ENCODE data around the gene MIB2. TPM values are rescaled to one million over a fixed set of nuclear protein-coding genes. Genes with fewer than 3 reads are reported as not detected.
"Not testable (repeated sequence)": the region's sequence is repeated elsewhere in the genome, so short reads cannot be mapped to it uniquely, and the experiment has no call there.

Gene MIB2
- total RNA-seq, 6 experiments from 2014 or later, result 41.9 to 62.8 (median 44.0) TPM

DNA sequence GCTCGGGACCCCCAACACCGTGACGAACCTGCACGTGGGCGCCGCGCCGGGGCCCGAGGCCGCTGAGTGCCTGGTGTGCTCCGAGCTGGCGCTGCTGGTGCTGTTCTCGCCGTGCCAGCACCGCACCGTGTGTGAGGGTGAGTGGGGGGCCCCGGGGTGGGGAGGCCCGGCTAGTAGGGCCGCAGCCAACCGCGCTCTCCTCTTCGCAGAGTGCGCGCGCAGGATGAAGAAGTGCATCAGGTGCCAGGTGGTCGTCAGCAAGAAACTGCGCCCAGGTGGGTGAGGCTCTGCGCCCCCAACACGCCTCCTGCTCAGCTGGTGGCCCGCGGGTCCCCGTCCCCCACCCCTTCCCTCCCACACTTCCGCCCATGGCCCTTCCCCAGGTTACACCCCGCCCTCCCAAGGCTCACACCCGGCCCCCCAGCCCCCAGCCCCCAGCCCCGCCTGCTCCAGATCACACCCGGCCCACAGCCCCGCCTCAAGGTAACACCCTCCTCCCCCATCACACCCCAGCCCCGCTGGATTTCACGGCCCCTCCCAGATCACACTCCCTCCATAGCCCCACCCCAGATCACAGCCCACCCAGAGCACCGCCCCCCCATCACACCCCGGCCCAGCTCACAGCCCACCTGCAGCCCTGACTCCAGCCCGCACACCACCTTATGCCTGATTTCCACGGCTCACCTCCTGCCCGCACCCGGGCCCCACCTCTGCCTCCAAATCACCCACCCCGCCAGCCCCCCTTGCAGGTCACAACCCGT lies 14.3 kb downstream of the MIB2 start:
- Mint-ChIP-seq H3K9me3 (no peaks in the 10 kb centered on the region), H3K36me3 (ENCODE audit: low read depth) (no peaks in the 10 kb centered on the region)
- DNase-seq, result no peak

DNA sequence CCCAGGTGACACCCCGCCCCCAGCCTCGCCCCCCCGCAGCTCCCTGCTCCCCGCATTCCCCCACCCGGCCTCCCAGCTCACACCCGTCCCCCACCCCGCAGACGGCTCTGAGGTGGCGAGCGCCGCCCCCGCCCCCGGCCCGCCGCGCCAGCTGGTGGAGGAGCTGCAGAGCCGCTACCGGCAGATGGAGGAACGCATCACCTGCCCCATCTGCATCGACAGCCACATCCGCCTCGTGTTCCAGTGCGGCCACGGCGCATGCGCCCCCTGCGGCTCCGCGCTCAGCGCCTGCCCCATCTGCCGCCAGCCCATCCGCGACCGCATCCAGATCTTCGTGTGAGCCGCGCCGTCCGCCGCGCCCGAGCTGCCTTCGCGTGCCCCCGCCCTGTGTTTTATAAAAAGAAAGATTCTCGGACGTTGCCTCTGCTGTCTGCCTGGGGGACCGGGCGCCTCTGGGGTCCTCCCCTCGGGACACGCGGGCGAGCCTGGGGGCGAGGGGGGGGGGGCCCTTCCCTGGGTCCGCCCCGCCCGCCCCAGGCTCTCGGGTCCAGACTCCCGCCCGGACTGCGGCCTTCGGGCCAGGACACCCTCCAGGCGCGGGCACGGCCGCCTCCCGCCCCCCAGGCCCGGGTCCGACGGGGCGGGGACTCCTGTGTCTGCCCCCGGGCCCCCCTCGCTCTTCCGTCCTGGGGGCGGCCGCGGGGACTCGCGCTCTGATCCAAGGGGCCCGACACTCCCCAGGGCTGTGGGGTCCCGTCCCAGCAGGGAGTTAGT lies 15.1 kb downstream of the MIB2 start:
- H3K27ac Mint-ChIP-seq, result no peak overlapping the region
- H3K27me3 Mint-ChIP-seq (ENCODE audit: insufficient read depth), result peaks cover 1% of the 10 kb centered on the region; the same call in 1 of the 2 replicates
- H3K36me3 Mint-ChIP-seq (ENCODE audit: low read depth), result no peaks in the 10 kb centered on the region
- TF ChIP-seq, protein P1, sequence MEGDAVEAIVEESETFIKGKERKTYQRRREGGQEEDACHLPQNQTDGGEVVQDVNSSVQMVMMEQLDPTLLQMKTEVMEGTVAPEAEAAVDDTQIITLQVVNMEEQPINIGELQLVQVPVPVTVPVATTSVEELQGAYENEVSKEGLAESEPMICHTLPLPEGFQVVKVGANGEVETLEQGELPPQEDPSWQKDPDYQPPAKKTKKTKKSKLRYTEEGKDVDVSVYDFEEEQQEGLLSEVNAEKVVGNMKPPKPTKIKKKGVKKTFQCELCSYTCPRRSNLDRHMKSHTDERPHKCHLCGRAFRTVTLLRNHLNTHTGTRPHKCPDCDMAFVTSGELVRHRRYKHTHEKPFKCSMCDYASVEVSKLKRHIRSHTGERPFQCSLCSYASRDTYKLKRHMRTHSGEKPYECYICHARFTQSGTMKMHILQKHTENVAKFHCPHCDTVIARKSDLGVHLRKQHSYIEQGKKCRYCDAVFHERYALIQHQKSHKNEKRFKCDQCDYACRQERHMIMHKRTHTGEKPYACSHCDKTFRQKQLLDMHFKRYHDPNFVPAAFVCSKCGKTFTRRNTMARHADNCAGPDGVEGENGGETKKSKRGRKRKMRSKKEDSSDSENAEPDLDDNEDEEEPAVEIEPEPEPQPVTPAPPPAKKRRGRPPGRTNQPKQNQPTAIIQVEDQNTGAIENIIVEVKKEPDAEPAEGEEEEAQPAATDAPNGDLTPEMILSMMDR (IDR thresholded peaks at IDR 0.05), result no peak
- no peak for DNase-seq
- no peaks in the 10 kb centered on the region for H3K4me1 Mint-ChIP-seq (ENCODE audit: low read depth)
- no peak overlapping the region for H3K4me3 Mint-ChIP-seq
- H3K9me3 Mint-ChIP-seq, result no peaks in the 10 kb centered on the region

More for the DNA sequence above, 14.3 kb downstream of the MIB2 start:
- no peak overlapping the region for H3K27ac Mint-ChIP-seq
- H3K4me1 Mint-ChIP-seq (ENCODE audit: low read depth), result no peaks in the 10 kb centered on the region
- H3K4me3 Mint-ChIP-seq, result no peak overlapping the region
- TF ChIP-seq, protein P1 (IDR thresholded peaks at IDR 0.05), result no peak
- H3K27me3 Mint-ChIP-seq (ENCODE audit: insufficient read depth), result peaks cover 1% of the 10 kb centered on the region; the same call in 1 of the 2 replicates

DNA sequence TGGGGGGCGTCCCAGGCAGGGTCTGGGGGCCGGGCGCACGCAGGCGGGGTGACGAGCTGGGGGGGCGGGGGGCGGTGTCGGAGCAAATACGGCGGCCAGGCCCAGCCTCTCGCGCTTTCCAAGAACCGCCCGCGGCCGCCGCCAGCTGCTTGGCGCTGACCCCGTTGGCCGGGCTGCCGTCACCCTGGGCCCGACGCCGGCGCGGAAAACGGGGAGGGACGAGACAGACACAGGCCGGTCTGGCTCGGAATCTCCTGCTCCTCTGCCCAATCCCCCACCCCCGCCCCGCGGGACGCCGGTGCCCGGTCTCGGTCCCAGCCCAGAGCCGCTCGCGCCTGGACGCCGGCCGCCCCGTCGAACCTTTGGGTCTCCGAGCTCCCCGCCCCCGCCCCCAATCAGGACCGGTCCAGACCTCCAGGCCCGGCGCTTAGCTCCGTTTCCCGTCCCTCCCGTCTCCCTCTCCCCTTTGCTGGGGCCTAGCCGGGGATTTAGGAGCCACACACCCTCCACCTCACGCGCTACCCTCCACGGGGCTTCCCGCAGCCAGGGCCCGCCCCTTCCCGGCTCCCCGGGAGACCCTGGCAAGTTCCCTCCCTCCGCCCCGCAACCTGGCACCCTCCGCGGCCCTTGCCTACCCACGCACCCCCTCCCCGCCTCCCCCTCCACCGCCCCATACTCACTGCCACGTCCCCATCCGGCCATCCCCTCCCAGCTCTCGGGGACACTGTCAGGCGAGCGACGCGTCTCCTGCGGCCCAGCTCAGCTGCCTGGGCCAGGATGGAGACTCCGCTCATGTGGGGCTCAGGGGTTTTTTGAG lies 15.9 kb downstream of the MIB2 start:
- Mint-ChIP-seq H3K27ac (no peak overlapping the region), H3K4me1 (ENCODE audit: low read depth) (no peaks in the 10 kb centered on the region), H3K4me3 (no peak overlapping the region)

DNA sequence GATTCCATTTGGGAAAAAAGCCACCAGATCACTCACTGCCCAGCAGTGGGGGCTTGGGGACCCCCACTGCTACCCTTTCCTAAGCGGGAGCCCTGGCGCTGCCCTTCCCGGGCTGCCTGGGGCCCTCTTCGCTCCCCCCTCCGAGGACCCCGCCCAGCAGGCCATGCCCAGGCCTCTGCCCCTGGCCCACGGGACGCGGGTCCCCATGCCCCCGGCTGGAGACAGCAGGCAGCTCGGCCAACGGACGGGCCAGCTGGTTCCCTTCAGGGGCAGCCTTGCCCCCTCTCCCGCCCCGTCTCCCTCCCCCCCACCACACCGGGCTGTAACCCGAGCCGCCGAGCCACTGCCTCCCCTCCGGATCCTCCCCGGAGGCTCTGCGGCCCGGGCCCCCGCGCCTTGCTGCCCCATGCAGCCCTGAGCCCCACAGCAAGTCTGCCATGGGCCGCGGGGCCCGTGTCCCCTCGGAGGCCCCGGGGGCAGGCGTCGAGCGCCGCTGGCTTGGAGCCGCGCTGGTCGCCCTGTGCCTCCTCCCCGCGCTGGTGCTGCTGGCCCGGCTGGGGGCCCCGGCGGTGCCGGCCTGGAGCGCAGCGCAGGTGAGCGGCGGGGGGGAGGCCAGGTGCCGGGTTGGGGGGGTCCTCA lies 16.6 kb downstream of the MIB2 start, which contains the start of gene MMP23B:
TSS of gene MMP23B (plus strand) at position 392 of the 639 bp plus-strand sequence. CDS start at position 438, 46 bp downstream.
- H3K27me3 Mint-ChIP-seq (ENCODE audit: insufficient read depth), result peaks cover 1% of the 10 kb centered on the region; the same call in 1 of the 2 replicates
- H3K36me3 Mint-ChIP-seq (ENCODE audit: low read depth), result no peaks in the 10 kb centered on the region
- H3K27ac Mint-ChIP-seq, result no peak within 1 kb of the TSS
- H3K4me1 Mint-ChIP-seq (ENCODE audit: low read depth), result no peaks in the 10 kb centered on the region
- no peak for DNase-seq
- no peak within 1 kb of the TSS for H3K4me3 Mint-ChIP-seq
- TF ChIP-seq, protein P1 (IDR thresholded peaks at IDR 0.05), result no peak
- no peaks in the 10 kb centered on the region for H3K9me3 Mint-ChIP-seq

More for the DNA sequence above, 15.9 kb downstream of the MIB2 start:
- Mint-ChIP-seq H3K36me3 (ENCODE audit: low read depth) (no peaks in the 10 kb centered on the region), H3K9me3 (no peaks in the 10 kb centered on the region), H3K27me3 (ENCODE audit: insufficient read depth) (peaks cover 1% of the 10 kb centered on the region; the same call in 1 of the 2 replicates)
- no peak for DNase-seq
- TF ChIP-seq, protein P1 (IDR thresholded peaks at IDR 0.05), result no peak

DNA sequence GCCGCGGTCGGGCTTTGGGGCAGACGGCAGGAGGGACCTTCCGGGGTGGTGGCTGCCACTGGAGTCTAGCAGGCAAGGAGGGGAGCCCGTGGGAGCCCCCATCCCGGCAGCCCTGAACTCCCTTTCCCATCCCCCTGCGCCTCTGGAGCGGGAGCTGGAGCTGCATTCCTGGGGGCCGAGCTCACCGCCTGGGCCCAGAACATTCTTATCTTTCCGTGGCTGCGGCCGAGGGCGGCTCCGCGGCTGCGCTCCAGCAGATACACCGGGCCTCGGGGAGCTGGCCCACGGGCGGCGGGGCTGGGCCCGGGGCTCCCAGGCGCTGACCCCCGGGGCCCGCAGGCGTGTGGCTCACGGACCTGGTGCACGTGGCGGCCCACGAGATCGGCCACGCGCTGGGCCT lies 18.1 kb downstream of the MIB2 start:
- not testable (repeated sequence) for DNase-seq; H3K9me3 Mint-ChIP-seq; H3K4me1 Mint-ChIP-seq (ENCODE audit: low read depth); H3K27ac Mint-ChIP-seq; H3K4me3 Mint-ChIP-seq; H3K36me3 Mint-ChIP-seq (ENCODE audit: low read depth); H3K27me3 Mint-ChIP-seq (ENCODE audit: insufficient read depth)

DNA sequence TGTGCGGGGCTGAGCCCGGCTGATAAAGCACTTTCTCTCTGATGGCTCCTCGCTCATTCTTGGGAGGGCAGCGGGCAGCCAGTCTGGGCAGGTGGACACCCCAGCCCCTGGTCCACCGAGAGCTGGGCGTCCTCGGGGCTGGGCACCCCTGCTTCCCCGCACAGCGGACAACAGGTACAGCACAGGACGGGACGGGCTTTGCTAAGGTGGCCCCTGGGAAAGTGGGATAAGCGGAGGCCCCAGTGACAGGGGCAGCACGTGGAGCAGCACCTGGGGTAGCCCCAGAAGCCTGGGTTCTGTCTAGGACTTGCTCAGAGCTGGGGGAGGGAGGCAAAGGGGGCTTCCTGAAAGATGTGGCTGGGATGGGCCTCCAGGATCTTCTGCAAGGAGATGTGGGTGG lies 19.3 kb downstream of the MIB2 start:
- not testable (repeated sequence) for H3K9me3 Mint-ChIP-seq

DNA sequence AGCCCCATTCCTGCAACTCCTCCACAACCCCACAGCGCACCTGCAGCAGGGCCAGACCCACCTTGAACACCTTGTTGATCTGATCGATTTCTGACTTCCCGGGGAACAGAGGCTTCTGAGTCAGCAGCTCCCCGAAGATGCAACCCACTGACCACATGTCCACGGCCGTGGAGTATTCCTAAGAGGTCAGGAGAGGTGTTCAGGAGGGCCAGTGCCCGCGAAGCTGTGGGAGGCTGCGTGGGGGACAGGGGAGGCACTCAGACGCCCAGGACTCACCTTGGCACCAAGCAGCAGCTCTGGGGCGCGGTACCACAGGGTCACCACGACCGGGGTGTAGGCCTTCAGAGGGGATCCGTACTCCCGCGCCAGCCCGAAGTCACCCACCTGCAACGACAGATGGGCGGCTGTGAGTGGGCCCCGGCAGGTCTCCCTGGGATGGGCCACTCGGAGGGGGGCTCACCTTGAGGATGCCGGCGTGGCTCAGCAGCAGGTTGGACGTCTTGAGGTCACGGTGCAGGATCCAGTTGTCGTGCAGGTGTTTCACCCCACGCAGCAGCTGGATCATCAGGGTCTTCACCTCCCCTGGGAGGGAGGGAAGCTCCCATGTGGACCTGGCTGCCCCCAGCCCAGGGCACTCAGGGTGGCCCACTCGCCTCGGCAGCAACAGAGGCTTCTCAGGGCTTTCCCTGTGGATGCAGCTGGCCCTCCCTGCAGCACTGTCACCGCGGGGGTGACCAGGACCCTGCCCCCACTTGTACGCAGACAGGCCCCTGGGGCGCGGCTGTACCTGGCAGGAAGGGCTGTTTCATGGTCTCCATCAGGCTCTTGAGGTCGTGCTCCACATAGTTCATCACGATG lies 21.6 kb downstream of the MIB2 start:
- not testable (repeated sequence) for H3K27ac Mint-ChIP-seq; H3K9me3 Mint-ChIP-seq; H3K36me3 Mint-ChIP-seq (ENCODE audit: low read depth); DNase-seq; H3K4me1 Mint-ChIP-seq (ENCODE audit: low read depth); H3K27me3 Mint-ChIP-seq (ENCODE audit: insufficient read depth); H3K4me3 Mint-ChIP-seq

More for the DNA sequence above, 19.3 kb downstream of the MIB2 start:
- H3K27ac Mint-ChIP-seq; H3K27me3 Mint-ChIP-seq (ENCODE audit: insufficient read depth); H3K4me3 Mint-ChIP-seq; DNase-seq; H3K36me3 Mint-ChIP-seq (ENCODE audit: low read depth); H3K4me1 Mint-ChIP-seq (ENCODE audit: low read depth): not testable (repeated sequence)

DNA sequence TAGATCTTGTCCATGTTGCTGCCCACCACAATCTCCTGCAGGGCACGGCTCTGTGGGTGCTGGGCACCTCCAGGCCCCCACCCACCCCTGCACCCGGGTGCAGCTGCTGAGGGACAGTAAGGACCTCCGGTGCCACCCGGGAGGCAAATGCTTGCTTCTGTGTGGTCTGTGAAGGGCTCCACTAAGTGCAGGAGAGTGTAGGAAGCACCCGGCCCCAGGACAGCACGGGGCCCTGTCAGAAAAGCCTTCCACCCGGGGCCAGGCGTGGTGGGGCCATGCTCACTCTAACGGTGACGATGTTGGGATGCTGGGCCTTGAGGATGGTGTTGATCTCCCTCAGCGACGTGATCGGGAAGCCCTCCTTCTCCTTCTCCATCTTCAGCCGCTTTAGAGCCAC lies 22.2 kb downstream of the MIB2 start:
- not testable (repeated sequence) for H3K4me3 Mint-ChIP-seq

More for the DNA sequence above, 22.2 kb downstream of the MIB2 start:
- H3K27ac Mint-ChIP-seq; H3K36me3 Mint-ChIP-seq (ENCODE audit: low read depth); DNase-seq; H3K27me3 Mint-ChIP-seq (ENCODE audit: insufficient read depth); H3K9me3 Mint-ChIP-seq; H3K4me1 Mint-ChIP-seq (ENCODE audit: low read depth): not testable (repeated sequence)

Measured in HFFc6 (cell line).